HEK293T (cell line): ENCODE results near the gene FBXO31.

Source experiments
- BHLHE40 ChIP-seq: fragments of 450-650 bp; IDR thresholded peaks from 2 replicates; pipeline ENCODE4 v1.6.1; 2016; ENCODE audit warnings: mild to moderate bottlenecking, moderate library complexity, borderline replicate concordance
- ELF4 ChIP-seq: fragments of 450-650 bp; IDR thresholded peaks from 2 replicates; pipeline ENCODE4 v1.6.1; 2017; ENCODE audit warnings: antibody characterized with exemption
- FOXM1 ChIP-seq: fragments of 450-650 bp; IDR thresholded peaks from 2 replicates; pipeline ENCODE4 v1.6.1; 2017; ENCODE audit warnings: mild to moderate bottlenecking, borderline replicate concordance
- HDGF ChIP-seq: fragments of 450-650 bp; IDR thresholded peaks from 2 replicates; pipeline ENCODE4 v1.6.1; 2017; ENCODE audit warnings: antibody characterized with exemption, borderline replicate concordance
- L3MBTL2 ChIP-seq: fragments of 450-650 bp; conservative IDR thresholded peaks from 2 replicates; pipeline ENCODE4 v1.6.1; 2016; ENCODE audit warnings: mild to moderate bottlenecking
- LEF1 ChIP-seq: fragments of 450-650 bp; IDR thresholded peaks from 2 replicates; pipeline ENCODE4 v1.6.1; 2017; ENCODE audit warnings: mild to moderate bottlenecking, borderline replicate concordance
- NFRKB ChIP-seq: fragments of 450-650 bp; IDR thresholded peaks from 2 replicates; pipeline ENCODE4 v1.6.1; 2016; ENCODE audit warnings: mild to moderate bottlenecking, moderate library complexity
- SP1 ChIP-seq: fragments of 450-650 bp; IDR thresholded peaks from 2 replicates; pipeline ENCODE4 v1.6.1; 2017
- SUZ12 ChIP-seq: fragments of 450-650 bp; IDR thresholded peaks from 2 replicates; pipeline ENCODE4 v1.6.1; 2016; ENCODE audit warnings: mild to moderate bottlenecking
- TARDBP ChIP-seq: fragments of 450-650 bp; IDR thresholded peaks from 2 replicates; pipeline ENCODE4 v1.6.1; 2016
- ZNF384 ChIP-seq: fragments of 450-650 bp; IDR thresholded peaks from 2 replicates; pipeline ENCODE4 v1.6.1; 2016

GRCh38 chr16:87322833-87323726, 60.5 kb downstream of the FBXO31 start:
- TF ChIP-seq LEF1 (no peak), ZNF384 (no peak), SUZ12 (no peak), NFRKB (no peak), ELF4 (no peak), FOXM1 (no peak), BHLHE40 (no peak), SP1 (no peak), HDGF (no peak), TARDBP (no peak), L3MBTL2 (no peak)
